GM23338 (cell line): ENCODE data around the gene ENTPD5. TPM values are rescaled to one million over a fixed set of nuclear protein-coding genes. Genes with fewer than 3 reads are reported as not detected.

Experiments
- ATAC-seq: fragments of 200-7000 bp; cut with Tn5 transposase; 3 replicates; pipeline ENCODE4 v1.9.1; 2020
- DNase-seq: peaks from one replicate; pipeline ENCODE4 v3.0.0-alpha.2; 2015; ENCODE audit warnings: low spot score
- H2AFZ ChIP-seq: fragments of 200-600 bp; sonication (generic); 2 replicates; pipeline ENCODE4 v1.8.0; 2016; ENCODE audit warnings: antibody characterized with exemption, mild to moderate bottlenecking, moderate library complexity
- H3F3A ChIP-seq: fragments of 200-600 bp; sonication (generic); replicated peaks from 2 replicates; pipeline ENCODE4 v1.8.0; 2017; ENCODE audit warnings: antibody characterized with exemption, mixed run types, low read depth
- H3K27ac ChIP-seq: fragments of 200-600 bp; sonication (generic); 2 replicates; pipeline ENCODE4 v1.6.1; 2016; ENCODE audit warnings: low read depth
- H3K27me3 ChIP-seq: fragments of 200-600 bp; sonication (generic); 2 replicates; pipeline ENCODE4 v1.8.0; 2016; ENCODE audit warnings: mild to moderate bottlenecking, mixed run types, moderate library complexity; ENCODE audit not compliant: insufficient read depth
- H3K36me3 ChIP-seq: fragments of 200-600 bp; sonication (generic); 2 replicates; pipeline ENCODE4 v1.8.0; 2016; ENCODE audit warnings: mild to moderate bottlenecking; ENCODE audit not compliant: insufficient read depth
- H3K4me1 ChIP-seq: fragments of 200-600 bp; sonication (generic); 2 replicates; pipeline ENCODE4 v1.8.0; 2016; ENCODE audit warnings: mild to moderate bottlenecking, moderate library complexity; ENCODE audit not compliant: insufficient read depth
- H3K4me2 ChIP-seq: fragments of 200-600 bp; sonication (generic); 2 replicates; pipeline ENCODE4 v1.7.1; 2017; ENCODE audit warnings: mixed run types
- H3K4me3 ChIP-seq: fragments of 200-600 bp; sonication (generic); 2 replicates; pipeline ENCODE4 v1.6.1; 2016; ENCODE audit warnings: mixed run types
- H3K79me2 ChIP-seq: fragments of 200-600 bp; sonication (generic); replicated peaks from 2 replicates; pipeline ENCODE4 v1.8.0; 2017; ENCODE audit warnings: mild to moderate bottlenecking; ENCODE audit not compliant: insufficient read depth
- H3K9me2 ChIP-seq: fragments of 200-600 bp; sonication (generic); 2 replicates; pipeline ENCODE4 v1.8.0; 2017; ENCODE audit not compliant: insufficient read depth
- H4K20me1 ChIP-seq: fragments of 200-600 bp; sonication (generic); replicated peaks from 2 replicates; pipeline ENCODE4 v1.8.0; 2017; ENCODE audit warnings: mild to moderate bottlenecking; ENCODE audit not compliant: insufficient read depth
- H3K27ac Mint-ChIP-seq: 2 replicates; pipeline ENCODE4 v1.8.0; 2020; ENCODE audit warnings: inconsistent platforms, mild to moderate bottlenecking, moderate library complexity, mixed read lengths
- H3K27me3 Mint-ChIP-seq: 3 replicates; pipeline ENCODE4 v1.8.0; 2022; ENCODE audit warnings: low read depth, mild to moderate bottlenecking, moderate library complexity, mixed read lengths, inconsistent platforms; ENCODE audit not compliant: insufficient read depth, poor library complexity
- H3K36me3 Mint-ChIP-seq: 3 replicates; pipeline ENCODE4 v1.8.0; 2021; ENCODE audit warnings: low read depth, mild to moderate bottlenecking, inconsistent platforms, moderate library complexity, mixed read lengths
- H3K4me1 Mint-ChIP-seq: 3 replicates; pipeline ENCODE4 v1.8.0; 2020; ENCODE audit warnings: mild to moderate bottlenecking, inconsistent platforms, mixed read lengths
- H3K4me3 Mint-ChIP-seq: 3 replicates; pipeline ENCODE4 v1.8.0; 2021; ENCODE audit warnings: moderate library complexity, mild to moderate bottlenecking, inconsistent platforms, mixed read lengths
- H3K9me3 Mint-ChIP-seq: 3 replicates; pipeline ENCODE4 v1.8.0; 2020; ENCODE audit warnings: moderate library complexity, mild to moderate bottlenecking, inconsistent platforms, mixed read lengths
- CREB1 ChIP-seq: fragments of 250-450 bp; sonication (Bioruptor Pico); IDR thresholded peaks from 2 replicates; pipeline ENCODE4 v1.5.0; 2020; ENCODE audit warnings: low read depth, mild to moderate bottlenecking, moderate library complexity
- EZH2phosphoT487 ChIP-seq: fragments of 200-600 bp; sonication (generic); IDR thresholded peaks from one replicate; pipeline ENCODE4 v1.8.1; 2018; ENCODE audit warnings: antibody characterized with exemption; ENCODE audit not compliant: unreplicated experiment
- JUNB ChIP-seq: IDR thresholded peaks from one replicate; pipeline ENCODE4 v1.6.1; 2016; ENCODE audit warnings: antibody characterized with exemption; ENCODE audit not compliant: unreplicated experiment
- POLR2AphosphoS5 ChIP-seq: IDR thresholded peaks from 2 replicates; pipeline ENCODE4 v1.6.1; 2016; ENCODE audit warnings: antibody characterized with exemption, low read depth
- polyA plus RNA-seq: library from polyadenylated mRNA; unstranded; fragments of >200 nt; fragmentation: Nextera tagmentation; extraction: Ambion mirVana; gene quantifications from 2 replicates; pipeline ENCODE4 v1.2.1, GENCODE V29; 2016
- total RNA-seq: library from RNA; depleted of rRNA; stranded (reverse); fragments of >200 nt; shearing (Covaris generic); gene quantifications from 2 replicates; pipeline ENCODE4 v1.2.3, GENCODE V29; 2014
- TF ChIP-seq, protein P1 (sequence below), 2 experiments: fragments of 200-600 bp in 1 of 2; sonication (generic) in 1 of 2; conservative IDR thresholded peaks; 2 replicates each; pipeline versions ENCODE4 v1.5.1 to v1.6.1; 2016 to 2017; ENCODE audit warnings: antibody characterized with exemption in 2 of 2, low read depth in 2 of 2, mild to moderate bottlenecking in 2 of 2, moderate library complexity in 1 of 2

ENTPD5 gene
- total and polyA plus RNA-seq, 2 experiments from 2014 or later: 4.6 to 5.5 TPM

DNA sequence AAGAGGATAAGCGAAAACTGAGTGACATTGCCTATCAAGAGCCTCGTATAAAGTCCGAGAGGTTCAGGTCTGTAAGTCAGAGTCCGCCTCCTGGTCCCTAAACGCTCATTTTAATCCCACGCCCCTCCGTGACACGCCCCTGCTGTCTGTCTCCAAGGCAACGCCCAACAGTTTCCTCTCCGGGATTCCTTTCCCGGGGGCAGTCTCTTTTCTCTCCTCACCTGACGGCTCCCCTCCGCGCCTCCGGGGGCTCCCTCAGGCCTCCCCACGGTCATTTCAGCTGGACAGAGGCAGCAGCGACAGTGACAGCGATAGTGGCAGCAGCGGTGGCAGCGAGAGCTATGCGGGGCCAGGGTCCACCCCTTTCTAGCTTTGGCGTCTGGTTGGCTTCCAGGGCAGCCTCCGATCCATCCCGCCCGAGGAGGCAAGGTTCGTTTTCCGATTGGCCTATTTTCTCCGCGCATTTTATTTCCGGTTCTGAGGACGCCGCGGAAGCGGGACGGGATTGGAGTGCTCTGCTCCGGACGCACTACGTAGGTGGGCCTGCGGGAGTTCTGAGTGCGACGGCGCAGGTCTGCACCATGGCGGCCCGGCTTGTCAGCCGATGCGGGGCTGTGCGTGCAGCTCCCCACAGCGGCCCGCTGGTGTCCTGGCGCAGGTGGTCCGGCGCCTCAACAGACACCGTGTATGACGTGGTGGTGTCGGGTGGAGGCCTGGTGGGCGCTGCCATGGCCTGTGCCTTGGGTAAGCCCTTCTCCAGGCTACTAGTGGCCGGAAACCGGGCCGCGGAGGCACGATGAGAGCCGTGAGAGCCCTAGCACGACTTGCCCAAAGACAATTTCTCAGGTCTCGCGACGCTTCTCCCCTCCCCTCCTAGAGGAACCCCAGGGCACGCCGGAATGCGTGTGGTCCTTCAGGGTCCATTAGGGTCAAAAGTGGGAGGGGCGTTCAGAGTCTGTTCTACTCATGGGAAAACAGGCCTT, 69.0 kb downstream of the ENTPD5 start, which contains the start of the genes COQ6 and FAM161B:
Gene COQ6 (plus strand): TSS at position 551 of the 983 bp plus-strand sequence. CDS start 31 bp downstream, at position 582.
Gene FAM161B (minus strand): TSS at position 343 of the 983 bp plus-strand sequence. CDS start 68 bp downstream, at position 275.
- peak; percentile 99 for DNase-seq
- 0 out of 2 replicates have a peak, but pooled peaks cover 3% of the 10 kb centered on the region for H4K20me1 ChIP-seq
- Mint-ChIP-seq H3K4me1 (no peaks in the 10 kb centered on the region), H3K4me3 (peak within 1 kb of the TSS; percentile 89), H3K36me3 (peaks cover 9% of the 10 kb centered on the region), H3K9me3 (no peaks in the 10 kb centered on the region), H3K27me3 (peaks cover 4% of the 10 kb centered on the region), H3K27ac (peak within 1 kb of the TSS; percentile 95)
- no peaks in the 10 kb centered on the region for H3F3A ChIP-seq
- H3K79me2 ChIP-seq: no peaks in the 10 kb centered on the region
- peak; percentile 95 for ATAC-seq
- no peaks in the 10 kb centered on the region for H3K4me1 ChIP-seq
- peak within 1 kb of the TSS; percentile 57 for H3K27ac ChIP-seq
- no peaks in the 10 kb centered on the region for H3K36me3 ChIP-seq
- H2AFZ ChIP-seq: peak within 1 kb of the TSS; percentile 88
- peak within 1 kb of the TSS; percentile 67 for H3K4me3 ChIP-seq
- peak within 1 kb of the TSS; percentile 75 for H3K4me2 ChIP-seq
- no peaks in the 10 kb centered on the region for H3K27me3 ChIP-seq
- no peaks in the 10 kb centered on the region for H3K9me2 ChIP-seq
- TF ChIP-seq POLR2AphosphoS5: peak; percentile 83
- TF ChIP-seq, protein P1, sequence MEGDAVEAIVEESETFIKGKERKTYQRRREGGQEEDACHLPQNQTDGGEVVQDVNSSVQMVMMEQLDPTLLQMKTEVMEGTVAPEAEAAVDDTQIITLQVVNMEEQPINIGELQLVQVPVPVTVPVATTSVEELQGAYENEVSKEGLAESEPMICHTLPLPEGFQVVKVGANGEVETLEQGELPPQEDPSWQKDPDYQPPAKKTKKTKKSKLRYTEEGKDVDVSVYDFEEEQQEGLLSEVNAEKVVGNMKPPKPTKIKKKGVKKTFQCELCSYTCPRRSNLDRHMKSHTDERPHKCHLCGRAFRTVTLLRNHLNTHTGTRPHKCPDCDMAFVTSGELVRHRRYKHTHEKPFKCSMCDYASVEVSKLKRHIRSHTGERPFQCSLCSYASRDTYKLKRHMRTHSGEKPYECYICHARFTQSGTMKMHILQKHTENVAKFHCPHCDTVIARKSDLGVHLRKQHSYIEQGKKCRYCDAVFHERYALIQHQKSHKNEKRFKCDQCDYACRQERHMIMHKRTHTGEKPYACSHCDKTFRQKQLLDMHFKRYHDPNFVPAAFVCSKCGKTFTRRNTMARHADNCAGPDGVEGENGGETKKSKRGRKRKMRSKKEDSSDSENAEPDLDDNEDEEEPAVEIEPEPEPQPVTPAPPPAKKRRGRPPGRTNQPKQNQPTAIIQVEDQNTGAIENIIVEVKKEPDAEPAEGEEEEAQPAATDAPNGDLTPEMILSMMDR (conservative IDR thresholded peaks at IDR 0.05; ENCODE audit: low read depth in 2 of 2): peak in 1 of 2 experiments; percentile 34; a peak in 1 of 4 replicates
- no peak for TF ChIP-seq EZH2phosphoT487
- TF ChIP-seq CREB1: peak; percentile 88

DNA sequence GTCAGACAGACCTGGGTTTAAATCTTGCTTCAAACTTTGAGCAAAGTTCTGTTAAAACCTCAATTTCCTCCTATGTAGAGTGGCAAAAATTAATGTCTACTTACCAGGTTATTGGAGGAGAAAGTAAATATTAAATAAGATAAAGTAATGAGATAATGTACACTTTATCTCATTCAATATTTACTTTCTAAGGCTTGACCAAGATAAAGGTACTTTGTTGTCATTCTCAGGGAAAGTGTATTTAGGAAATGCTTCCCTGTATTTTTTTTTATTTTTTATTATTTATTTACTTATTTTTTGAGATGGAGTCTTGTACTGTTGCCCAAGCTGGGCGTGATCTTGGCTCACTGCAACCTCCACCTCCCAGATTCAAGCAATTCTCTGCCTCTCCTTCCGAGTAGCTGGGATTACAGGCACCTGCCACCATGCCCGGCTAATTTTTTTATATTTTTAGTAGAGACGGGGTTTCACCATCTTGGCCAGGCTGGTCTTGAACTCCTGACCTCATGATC, 73.9 kb downstream of the ENTPD5 start:
- no peaks in the 10 kb centered on the region for H3K9me2 ChIP-seq
- TF ChIP-seq JUNB: no peak
- 0 out of 2 replicates have a peak, but pooled peaks cover 3% of the 10 kb centered on the region for H4K20me1 ChIP-seq
- H2AFZ ChIP-seq: no peak overlapping the region
- Mint-ChIP-seq H3K27ac (no peak overlapping the region), H3K4me3 (no peak overlapping the region), H3K27me3 (peaks cover 4% of the 10 kb centered on the region), H3K36me3 (no peaks in the 10 kb centered on the region), H3K9me3 (no peaks in the 10 kb centered on the region), H3K4me1 (no peaks in the 10 kb centered on the region)
- H3K79me2 ChIP-seq: no peaks in the 10 kb centered on the region
- no peak overlapping the region for H3K4me3 ChIP-seq
- no peaks in the 10 kb centered on the region for H3F3A ChIP-seq
- no peaks in the 10 kb centered on the region for H3K27me3 ChIP-seq
- DNase-seq (no peak), ATAC-seq (no peak)
- no peaks in the 10 kb centered on the region for H3K4me1 ChIP-seq
- no peak overlapping the region for H3K27ac ChIP-seq
- H3K4me2 ChIP-seq: no peak overlapping the region
- H3K36me3 ChIP-seq: no peaks in the 10 kb centered on the region
